GM18858 (cell line): ENCODE results near the gene NCF2.

Experiments
- ATAC-seq: cut with Tn5 transposase; IDR thresholded peaks from one replicate; pipeline ENCODE4 v1.9.1; 2021; ENCODE audit not compliant: unreplicated experiment

The NCF2 gene

GRCh38 chr1:183586926-183587325, 3.3 kb downstream of the NCF2 start:
- ATAC-seq: no peak

DNA sequence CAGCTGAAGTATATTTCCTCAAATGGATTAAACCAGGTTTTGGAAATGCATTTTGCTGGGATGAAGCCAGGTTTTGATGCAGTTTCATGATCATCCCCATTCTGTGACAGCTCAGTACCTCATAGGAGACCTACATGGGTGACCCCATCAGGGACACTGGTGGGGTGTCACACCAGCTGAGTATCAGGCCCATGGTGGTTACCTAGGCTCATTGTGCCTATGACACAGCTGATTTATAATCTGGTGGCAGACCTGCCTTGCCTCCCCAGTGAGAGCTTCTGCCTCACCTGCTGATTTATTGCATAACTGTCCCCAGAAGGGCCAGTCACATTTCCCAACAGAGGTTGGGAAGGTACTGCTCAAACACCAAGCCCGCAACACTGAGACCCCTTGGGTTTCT, 3.8 kb downstream of the NCF2 start:
- no peak for ATAC-seq

DNA sequence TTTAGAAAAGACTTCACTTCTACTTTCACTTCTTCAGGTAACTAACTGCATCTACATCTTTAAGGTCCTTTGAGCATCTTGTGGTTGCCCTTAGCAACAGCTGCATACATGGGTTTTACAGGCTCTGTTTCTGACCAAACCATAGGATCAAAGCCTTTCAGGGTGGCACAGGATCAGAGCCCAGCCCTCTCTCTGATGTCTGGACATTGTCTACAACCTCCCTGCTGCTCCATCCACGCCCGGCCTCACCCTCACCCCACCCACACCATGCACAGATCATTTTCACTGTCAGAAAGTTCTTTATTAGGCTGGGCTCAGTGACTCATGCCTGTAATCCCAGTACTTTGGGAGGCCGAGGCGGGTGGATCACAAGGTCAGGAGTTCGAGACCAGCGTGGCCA, 5.2 kb downstream of the NCF2 start:
- ATAC-seq: no peak

DNA sequence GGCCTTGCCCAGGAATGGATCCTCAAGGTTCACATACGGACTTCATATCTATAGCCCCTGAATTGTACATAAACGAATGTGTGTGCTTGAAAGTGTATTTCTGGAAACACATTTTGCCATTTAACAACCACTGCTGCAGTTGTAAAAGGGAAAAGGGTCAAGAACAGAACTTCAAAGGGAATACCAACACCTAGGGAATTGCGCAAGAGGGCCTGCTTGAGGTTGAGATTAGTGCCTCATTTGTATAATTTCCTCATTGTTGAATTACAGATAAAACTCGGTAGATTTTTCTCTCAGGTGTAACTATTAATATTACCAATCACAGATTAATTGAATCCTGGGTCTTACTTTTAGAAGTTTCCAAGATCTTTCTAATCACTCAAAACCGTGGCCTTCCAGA, 6.1 kb downstream of the NCF2 start:
- ATAC-seq: no peak

DNA sequence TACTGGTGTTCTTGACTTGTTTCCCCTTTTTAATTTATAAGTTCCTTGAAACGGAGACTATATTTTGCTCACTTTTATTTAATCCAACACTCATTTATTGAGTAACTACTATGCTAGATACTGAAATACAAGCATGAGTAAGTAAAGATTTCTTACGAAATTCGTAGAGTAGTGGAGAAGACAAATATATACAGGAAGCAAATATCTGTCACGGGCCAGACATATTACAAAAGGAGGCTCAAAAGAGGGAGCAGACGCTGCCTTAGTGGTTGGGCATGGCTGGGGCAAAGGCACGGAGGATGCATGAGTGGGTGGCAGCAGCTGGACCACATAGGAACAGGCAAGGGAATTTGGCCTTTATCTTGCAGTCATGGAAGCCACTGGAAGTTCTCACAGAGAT, 6.8 kb downstream of the NCF2 start:
- no peak for ATAC-seq

DNA sequence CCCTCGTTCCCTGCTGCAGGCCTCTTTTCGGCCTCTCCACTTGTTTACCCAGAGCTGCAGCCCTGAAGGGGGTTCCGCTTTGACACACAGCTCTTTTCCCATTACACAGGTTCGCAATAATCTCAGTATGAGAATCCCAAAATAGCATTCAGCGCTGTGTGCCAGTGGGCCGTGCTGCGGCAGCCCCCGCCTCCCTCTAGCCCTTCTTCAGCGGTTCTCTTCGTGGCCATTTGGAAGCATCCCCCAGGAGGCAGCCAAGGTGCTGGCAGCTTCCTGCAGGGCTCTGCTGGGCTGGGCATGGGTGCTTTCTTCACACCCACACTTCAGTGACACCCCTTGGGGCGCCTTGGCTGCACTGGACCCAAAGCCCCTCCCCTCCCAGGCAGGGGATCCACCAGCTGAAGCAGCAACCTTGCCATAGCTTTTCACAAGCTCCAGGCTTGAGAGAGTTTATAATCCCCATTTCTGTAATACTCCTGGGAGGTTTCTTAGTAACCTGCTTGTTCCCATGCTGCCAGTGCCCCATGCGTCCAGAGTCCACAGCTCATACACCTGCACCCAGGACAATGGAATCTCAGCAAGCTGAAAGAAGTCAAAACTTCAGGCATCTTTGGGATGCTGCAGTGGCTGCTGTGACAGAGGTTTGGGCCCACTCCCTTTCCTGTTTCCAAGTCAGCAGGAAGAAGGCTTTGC, 8.1 kb downstream of the NCF2 start:
- no peak for ATAC-seq

DNA sequence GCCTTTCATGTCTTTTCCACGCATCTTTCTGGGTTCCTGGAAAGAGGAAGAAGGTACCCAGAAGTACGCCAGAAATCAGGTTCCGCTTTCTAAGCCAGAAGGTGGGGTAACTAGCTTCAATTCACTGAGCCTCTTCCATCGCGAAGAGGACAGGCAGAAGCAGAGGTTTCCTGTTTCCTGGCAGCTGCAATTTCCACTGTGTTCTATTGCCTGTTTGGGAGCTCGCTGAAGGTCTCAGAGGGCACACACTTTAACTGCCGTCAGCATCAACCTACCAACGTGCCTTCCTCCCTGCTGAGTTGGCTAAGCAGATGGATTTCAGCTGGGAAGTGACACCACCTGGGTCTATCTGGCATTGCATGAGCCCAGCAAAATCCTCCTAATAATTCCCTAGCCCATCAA, 10.0 kb downstream of the NCF2 start:
- no peak for ATAC-seq

DNA sequence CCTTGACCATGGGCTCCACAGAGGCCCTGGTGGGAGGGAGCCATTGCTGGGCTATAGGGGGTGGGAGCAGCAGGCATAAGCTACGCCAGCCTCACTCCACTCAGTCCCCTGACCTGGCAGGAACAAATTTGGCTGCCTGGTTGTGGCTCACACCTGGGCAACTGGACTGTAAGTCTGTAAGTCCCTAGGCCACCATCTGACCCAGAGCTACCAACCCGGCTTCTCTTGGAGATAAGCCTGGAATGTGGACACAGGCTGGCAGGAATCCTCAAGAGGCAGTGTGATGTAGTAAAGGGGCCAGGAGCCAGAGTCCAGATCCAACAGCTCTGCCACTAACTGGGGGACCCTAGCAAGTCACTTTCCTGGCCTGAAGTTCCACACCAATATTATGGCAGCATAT, 11.4 kb downstream of the NCF2 start:
- no peak for ATAC-seq

GRCh38 chr1:183577897-183578465, 12.3 kb downstream of the NCF2 start:
- no peak for ATAC-seq

GRCh38 chr1:183576537-183576936, 13.7 kb downstream of the NCF2 start:
- ATAC-seq: no peak

- ATAC-seq: no peak
Measured at GRCh38 chr1:183575606-183576005, 14.7 kb downstream of the NCF2 start.

DNA sequence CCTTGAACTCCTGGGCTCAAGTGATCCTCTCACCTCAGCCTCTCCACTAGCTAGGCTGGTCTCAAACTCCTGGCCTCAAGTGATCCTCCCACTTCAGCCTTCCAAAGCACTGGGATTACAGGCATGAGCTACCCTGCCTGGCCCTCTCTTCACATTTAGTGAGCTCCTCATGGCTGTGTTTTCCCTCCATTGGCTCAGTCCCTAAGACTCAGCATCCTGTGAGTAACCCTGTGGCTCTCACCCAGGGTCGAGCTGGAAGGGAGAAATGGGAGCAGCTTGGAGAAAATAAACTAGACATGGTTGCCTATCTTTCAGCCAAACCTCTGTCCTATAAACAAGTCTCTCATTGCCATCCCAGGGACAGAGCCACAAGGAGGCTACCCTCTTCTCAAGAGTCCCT, 17.5 kb downstream of the NCF2 start:
- ATAC-seq: no peak

- ATAC-seq: no peak
Measured at GRCh38 chr1:183571678-183572268, 18.5 kb downstream of the NCF2 start.

GRCh38 chr1:183570451-183570850, 19.8 kb downstream of the NCF2 start:
- ATAC-seq: no peak

GRCh38 chr1:183569801-183570200, 20.5 kb downstream of the NCF2 start:
- ATAC-seq: no peak

GRCh38 chr1:183569141-183569540, 21.1 kb downstream of the NCF2 start:
- ATAC-seq: no peak

- no peak for ATAC-seq
Measured at GRCh38 chr1:183568176-183569021, 21.9 kb downstream of the NCF2 start.

DNA sequence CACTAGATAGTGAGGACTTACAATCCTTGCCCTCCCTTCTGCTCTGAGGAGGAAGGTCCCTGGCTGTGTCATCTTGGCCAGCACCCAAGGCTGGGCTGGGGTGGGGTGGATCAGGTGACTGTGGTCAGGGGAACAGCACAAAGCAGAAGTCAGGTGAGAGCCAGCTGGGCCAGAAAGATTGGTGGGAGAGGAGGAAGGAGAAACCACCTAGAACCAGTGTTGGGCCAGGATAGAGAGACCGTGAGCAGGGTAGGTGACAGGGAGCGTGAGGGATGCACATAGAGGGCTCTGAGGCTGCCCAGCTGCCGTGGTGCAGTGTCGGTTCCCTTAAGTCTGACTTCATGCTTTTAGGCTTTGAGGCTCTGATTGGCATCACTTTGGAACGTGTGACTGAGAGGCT, 22.7 kb downstream of the NCF2 start:
- peak; percentile 69 for ATAC-seq

DNA sequence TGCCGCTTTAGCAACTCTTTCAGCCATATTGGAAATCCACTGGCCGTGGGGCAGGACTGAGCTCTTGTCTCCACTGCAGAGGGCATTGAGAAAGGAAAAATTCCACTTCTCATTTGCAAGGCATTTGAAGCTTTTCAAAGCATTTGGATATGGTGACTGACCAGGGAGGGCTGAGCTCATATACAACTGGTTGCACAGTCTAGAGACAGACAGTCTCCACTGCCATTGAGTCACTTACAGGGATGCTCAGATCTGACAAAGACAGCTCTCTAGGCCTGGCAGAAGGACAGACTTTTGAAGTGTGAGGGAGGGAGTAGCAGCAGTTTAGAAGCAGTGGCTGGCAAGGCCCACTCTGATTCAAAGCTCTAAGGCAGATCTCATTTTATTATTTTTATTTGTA, 24.2 kb downstream of the NCF2 start:
- ATAC-seq: no peak

DNA sequence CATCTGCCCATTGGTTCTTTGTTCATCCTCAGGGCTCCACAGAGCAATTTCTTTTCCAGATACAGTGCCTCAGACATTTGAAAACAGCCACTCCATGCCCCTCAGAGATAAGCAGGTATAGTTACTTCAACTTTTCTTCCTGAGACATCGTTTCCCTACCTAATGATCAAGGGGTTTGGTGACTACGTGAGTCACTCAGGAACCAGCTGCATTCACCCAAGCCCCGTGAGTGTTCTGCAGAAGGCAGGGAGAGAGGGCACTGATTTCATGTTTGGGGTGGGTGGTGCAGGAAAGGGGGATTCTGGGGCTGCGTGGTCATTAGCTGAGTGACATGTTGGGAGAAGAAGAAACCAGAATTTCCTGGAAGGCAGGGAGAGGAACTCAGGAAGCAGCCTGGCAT, 25.0 kb downstream of the NCF2 start:
- ATAC-seq: no peak

GRCh38 chr1:183562701-183563100, 27.6 kb downstream of the NCF2 start:
- no peak for ATAC-seq

DNA sequence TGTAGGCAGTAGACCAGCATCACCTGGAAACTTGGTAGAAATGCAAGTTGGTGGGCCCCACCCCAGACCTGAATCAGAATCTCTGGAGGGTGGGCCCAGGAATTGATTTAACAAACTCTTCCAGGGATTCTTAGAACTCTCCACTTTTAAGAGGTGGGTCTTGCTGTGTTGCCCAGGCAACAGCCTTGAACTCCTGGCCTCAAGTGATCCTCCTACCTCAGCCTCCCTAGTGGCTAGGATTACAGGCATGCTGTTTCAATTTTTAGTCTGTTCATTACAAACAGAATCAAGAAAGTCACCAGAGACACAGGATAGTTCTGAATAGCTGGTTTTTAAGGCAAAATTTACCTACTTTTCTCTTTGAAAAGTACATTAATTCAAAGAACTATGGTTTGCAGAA, 31.2 kb downstream of the NCF2 start:
- ATAC-seq: no peak
